HG02763 (cell line): ENCODE measurements around the gene SARDH.

Experiments used
- ATAC-seq: cut with Tn5 transposase; IDR thresholded peaks from one replicate; pipeline ENCODE4 v1.9.1; 2021; ENCODE audit warnings: mild to moderate bottlenecking, moderate library complexity; ENCODE audit not compliant: unreplicated experiment

Gene SARDH

GRCh38 chr9:133705576-133705975 is 32.6 kb downstream of the SARDH start:
- no peak for ATAC-seq

DNA sequence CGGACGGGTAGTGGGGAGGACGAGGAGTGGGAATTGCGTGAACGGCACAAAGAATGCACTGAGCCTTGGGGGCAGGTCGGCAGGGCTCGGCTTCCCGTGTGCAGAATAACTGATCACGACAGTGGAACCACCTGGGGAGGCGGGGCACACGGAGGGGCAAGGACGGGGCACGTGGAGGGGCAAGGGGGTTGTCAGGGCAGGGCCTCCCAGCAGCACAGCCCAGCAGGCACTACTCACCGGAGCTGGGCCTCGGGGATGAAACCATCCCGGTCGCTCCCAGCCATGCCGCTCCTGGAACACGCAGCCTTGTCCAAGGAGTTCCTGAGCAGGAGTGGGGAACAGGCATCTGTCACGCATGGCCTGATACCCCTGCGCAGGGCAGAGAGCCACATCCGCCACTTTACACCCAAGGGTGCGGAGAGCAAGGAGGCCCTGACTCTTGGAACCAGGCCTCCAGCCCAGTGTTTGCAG is 33.4 kb downstream of the SARDH start:
- no peak for ATAC-seq

DNA sequence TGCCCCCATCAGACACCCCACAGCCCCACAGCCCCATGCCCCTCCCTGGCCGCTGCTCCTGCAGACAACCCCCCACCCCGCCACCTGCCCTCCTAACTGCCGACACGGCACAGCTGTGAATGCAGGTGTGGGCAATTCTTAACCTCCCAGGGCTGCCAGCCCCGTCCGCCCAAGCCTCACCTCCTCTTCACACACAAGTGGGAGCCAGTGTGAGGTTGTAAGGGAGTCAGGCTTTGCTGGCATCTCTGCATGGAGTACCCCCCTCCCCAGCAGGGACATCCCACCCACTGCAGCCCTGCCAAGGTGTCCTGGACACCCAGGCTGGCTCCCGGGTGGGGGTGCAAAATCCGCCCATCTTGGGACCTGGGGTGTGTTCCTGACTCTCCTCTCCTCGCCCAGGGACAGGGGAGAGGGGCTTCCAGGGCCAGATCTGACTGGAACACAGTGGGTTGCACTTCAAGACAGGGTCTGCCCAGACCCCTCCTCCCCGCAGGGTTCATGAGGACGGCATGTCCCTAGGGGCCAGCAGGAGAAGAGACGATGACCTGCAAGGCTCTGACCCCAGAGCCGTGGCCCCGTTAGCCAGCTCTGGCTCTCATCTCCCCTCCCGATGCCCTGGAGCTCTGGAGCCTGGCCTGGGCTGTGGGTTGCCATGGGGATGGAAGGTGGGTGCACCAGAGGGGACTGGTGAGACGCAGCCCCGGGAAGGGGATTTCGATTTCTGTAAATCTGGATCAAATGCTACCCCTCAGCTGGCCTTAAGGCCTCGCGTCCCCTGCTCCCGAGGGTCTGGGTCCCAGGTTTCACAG is 34.4 kb downstream of the SARDH start:
- ATAC-seq = no peak

GRCh38 chr9:133702798-133703590 is 35.2 kb downstream of the SARDH start:
- ATAC-seq = no peak

DNA sequence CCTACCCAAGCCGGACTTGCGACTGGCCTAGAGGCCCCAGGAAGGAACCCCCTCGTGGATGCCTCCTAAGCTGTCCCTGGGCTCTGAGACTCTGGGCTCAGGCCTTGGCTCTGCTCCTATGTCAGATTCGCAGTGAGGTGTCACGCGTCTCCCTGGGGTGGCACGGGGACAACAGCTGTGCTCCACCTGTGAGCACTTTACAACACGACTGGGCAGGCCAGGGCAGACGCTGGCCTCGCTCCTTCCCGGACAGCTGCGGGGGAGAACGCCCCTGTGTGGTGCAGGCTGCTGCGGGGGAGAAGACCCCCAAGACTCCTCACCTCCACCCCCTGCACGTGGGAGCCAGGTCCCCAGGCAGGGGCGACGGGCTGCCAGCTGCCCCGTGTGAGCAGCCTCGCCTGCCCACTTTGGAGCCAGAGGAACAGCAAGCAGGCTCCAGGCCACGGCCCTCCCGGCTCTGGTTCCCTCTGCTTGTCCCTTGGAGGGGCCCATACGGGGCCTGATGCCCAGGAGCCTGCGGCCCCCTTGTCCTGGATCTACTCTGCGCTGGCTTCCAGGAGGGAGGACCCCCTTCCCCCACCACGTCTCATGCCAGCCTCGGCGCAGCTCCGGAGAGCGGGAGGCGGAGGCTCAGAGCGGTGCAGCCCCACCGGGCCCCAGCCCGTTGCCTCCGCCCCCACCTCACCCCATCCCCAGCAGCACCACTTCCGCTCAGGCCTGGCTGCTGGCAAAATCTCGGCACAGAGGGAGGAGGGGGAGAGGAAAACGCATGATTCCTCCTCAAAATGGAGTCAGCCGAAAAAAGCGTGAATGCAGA is 36.0 kb downstream of the SARDH start:
- no peak for ATAC-seq

- no peak for ATAC-seq
Observed at GRCh38 chr9:133701321-133701980, 36.7 kb downstream of the SARDH start.

DNA sequence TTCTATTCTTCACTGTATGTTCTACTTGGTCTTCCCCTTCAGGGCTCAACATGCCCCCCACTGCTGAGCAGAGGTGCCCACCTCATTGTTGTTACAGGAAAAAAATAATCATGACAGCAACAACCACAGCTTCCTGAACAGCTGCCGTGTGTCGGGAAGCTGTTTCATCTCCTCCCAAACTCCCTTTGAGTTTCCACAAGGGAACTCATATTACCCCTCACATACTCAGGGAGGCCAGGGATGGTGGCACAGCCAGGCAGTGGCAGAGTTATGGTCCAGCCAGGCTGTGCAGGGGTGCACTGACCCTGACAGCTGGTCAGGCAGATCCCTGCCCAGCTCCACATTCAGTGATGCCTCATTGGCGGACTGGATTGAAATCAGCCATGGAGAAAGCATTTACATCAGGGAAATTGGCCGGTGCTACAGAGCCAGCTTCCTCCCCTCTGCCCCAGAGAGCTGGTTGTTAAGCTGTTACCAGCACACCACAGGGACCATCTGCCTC is 37.3 kb downstream of the SARDH start:
- no peak for ATAC-seq

DNA sequence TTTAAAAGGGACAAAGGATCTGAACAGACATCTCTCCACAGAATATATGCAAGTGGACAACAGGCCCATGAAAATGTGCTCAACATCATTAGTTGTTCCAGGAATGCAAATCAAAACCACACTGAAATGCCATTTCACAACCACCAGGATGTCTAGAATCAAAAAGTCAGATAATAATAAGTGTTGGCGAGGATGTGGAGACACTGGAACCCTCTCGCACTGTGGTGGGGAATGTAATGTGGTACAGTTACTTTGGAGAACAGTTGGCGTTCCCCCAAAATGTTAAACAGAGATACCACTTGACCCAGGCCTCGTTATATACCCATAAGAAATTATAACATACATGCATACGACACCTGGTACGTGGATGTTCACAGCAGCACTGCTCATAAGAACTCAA is 38.6 kb downstream of the SARDH start:
- no peak for ATAC-seq

GRCh38 chr9:133696071-133696472 is 42.1 kb downstream of the SARDH start:
- ATAC-seq = no peak

GRCh38 chr9:133694686-133695085 is 43.5 kb downstream of the SARDH start:
- ATAC-seq = no peak

GRCh38 chr9:133693703-133694529 is 44.2 kb downstream of the SARDH start:
- ATAC-seq = no peak

- no peak for ATAC-seq
Observed at GRCh38 chr9:133693116-133693515, 45.0 kb downstream of the SARDH start.

DNA sequence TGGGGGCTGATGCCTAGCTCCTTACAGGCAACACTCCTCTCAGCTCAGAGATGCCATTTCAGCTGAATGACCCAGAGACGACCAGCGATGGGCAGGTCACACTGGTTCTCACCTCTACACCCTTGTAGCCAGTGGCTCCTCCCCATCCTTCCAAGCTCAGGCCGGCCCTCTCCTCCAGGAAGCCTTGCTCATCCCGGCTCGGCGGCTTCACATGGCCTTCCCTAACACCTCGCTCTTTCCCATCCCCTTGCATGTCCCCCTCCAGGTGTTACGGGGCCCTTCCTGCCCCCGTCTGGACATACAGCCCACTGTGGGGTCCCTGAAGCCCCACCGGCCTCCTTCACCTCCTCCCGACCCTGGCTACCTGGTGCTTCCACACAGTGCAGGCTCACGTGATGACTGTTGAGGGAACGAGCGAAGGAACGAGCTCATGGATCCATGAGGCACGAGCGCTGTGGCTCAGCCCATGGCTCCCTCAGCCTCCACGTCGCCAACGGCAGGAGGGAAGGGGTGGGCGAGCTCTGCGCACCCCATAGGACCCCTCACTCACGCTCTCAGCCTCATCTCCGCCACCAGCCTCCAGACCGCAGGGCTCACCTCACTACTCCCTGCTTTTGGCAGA is 45.7 kb downstream of the SARDH start:
- ATAC-seq = no peak

DNA sequence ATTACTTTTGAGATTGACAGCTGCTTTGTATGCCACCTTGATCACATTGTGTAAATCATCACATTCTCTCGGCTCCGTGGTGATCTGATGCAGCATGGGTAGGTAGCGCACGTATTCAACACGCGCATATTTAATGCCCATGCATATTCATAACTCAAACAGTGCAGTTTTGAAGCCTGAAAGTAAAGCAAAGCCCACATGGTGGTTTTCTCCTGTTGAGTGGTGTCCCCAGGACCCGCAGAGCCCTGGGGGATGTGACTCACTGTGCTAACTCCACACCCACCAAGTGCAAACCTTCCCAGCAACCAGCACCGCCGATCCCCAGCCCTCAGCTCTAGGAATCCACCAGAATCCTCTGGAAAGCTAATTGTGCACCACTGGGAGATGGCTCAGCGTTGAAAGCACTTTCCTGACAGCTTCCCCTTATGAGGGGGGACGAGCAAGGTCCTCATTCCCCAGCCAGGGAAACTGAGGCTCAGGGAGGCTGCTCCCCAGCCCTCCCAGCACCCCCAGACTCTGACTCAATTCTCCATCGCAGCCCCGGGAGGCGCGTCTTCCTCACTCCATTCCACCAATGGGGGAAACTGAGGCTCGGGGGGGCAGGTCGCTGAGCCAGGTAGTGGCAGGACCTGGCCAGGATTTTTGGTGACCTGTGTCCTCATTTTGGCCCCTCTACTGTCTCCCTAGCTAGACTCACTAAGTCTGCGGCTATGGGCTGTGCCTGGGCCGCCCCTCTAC is 46.4 kb downstream of the SARDH start:
- no peak for ATAC-seq

DNA sequence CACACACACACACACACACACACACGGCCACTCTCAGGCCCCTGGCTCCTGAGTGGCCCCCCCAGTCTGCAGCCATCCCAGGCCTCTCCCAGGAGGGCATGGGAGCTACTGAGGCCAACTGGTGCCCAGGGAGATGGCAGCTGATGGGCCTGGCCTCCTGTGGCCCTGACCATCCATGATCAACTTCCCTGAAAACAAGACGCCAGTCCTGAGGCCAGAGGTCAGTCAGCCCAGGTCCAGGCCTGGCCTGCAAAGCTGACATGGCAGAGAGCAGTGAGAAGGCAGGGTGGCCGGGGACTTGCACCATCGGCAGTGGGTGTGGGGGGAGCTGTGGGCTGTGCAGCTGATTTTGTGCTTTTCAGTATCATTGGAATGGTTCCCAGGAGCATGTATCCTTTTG is 47.0 kb downstream of the SARDH start:
- ATAC-seq = no peak

- no peak for ATAC-seq
Observed at GRCh38 chr9:133690081-133690561, 48.0 kb downstream of the SARDH start.

GRCh38 chr9:133689151-133689763 is 48.9 kb downstream of the SARDH start:
- ATAC-seq = no peak
